Tongue (tissue), 2 donors: ENCODE results near the gene TMEM91. TPM values are rescaled to one million over a fixed set of nuclear protein-coding genes. Genes with fewer than 3 reads are reported as not detected.
"Not testable (repeated sequence)": the region's sequence is repeated elsewhere in the genome, so short reads cannot be mapped to it uniquely, and the experiment has no call there.

Experiments
- DNase-seq: peaks from one replicate; pipeline ENCODE4 v3.0.0-alpha.2; 2015
- total RNA-seq: library from RNA; depleted of rRNA; stranded (reverse); fragments of >200 nt; gene quantifications from one replicate; pipeline ENCODE4 v1.2.3, GENCODE V29; 2014

Gene TMEM91
- total RNA-seq, 1 donor from 2014 or later = 11.8 TPM

GRCh38 chr19:41353466-41354342 is 22.6 kb upstream of the TMEM91 start, which contains the start of gene TGFB1:
Gene TGFB1 (minus strand): TSS chr19:41353922. CDS start chr19:41353044, 878 bp downstream.
- peak; percentile 79 for DNase-seq

- DNase-seq = no peak
Observed at GRCh38 chr19:41354343-41354953, 21.9 kb upstream of the TMEM91 start.

GRCh38 chr19:41355035-41355434 is 21.3 kb upstream of the TMEM91 start:
- no peak for DNase-seq

- DNase-seq = no peak
Observed at GRCh38 chr19:41355802-41356201, 20.5 kb upstream of the TMEM91 start.

GRCh38 chr19:41356984-41357739 is 19.2 kb upstream of the TMEM91 start:
- DNase-seq = no peak

GRCh38 chr19:41357746-41358145 is 18.6 kb upstream of the TMEM91 start:
- DNase-seq = no peak

GRCh38 chr19:41359741-41360140 is 16.6 kb upstream of the TMEM91 start:
- no peak for DNase-seq

GRCh38 chr19:41362143-41362847 is 14.0 kb upstream of the TMEM91 start:
- no peak for DNase-seq

GRCh38 chr19:41363371-41363752 is 13.0 kb upstream of the TMEM91 start:
- no peak for DNase-seq

- DNase-seq = peak; percentile 99
Observed at GRCh38 chr19:41363753-41364523, 12.4 kb upstream of the TMEM91 start, which contains the start of gene B9D2. Gene B9D2 (minus strand): TSS chr19:41364149. CDS start chr19:41363519, 630 bp downstream.

- no peak for DNase-seq
Observed at GRCh38 chr19:41364524-41365391, 11.6 kb upstream of the TMEM91 start.

GRCh38 chr19:41366089-41366488 is 10.2 kb upstream of the TMEM91 start:
- no peak for DNase-seq

GRCh38 chr19:41367848-41368301 is 8.5 kb upstream of the TMEM91 start:
- DNase-seq = no peak

GRCh38 chr19:41369769-41370168 is 6.6 kb upstream of the TMEM91 start:
- DNase-seq = no peak

- not testable (repeated sequence) for DNase-seq
Observed at GRCh38 chr19:41371119-41371518, 5.2 kb upstream of the TMEM91 start.

GRCh38 chr19:41371541-41371940 is 4.8 kb upstream of the TMEM91 start:
- no peak for DNase-seq

- no peak for DNase-seq
Observed at GRCh38 chr19:41372501-41372900, 3.8 kb upstream of the TMEM91 start.

GRCh38 chr19:41373993-41374392 is 2.3 kb upstream of the TMEM91 start:
- peak; percentile 97 for DNase-seq

- no peak for DNase-seq
Observed at GRCh38 chr19:41376998-41377365, 649 bp downstream of the TMEM91 start.
